Measurements from ENCODE around the gene ENOX1. TPM values are rescaled to one million over a fixed set of nuclear protein-coding genes. Genes with fewer than 3 reads are reported as not detected.

ENOX1 gene
- total and polyA plus RNA-seq, 2 of the 13 experiments (the other 11 are each of a cell fraction or from before 2014, with no cell fraction given), result not detected

DNA sequence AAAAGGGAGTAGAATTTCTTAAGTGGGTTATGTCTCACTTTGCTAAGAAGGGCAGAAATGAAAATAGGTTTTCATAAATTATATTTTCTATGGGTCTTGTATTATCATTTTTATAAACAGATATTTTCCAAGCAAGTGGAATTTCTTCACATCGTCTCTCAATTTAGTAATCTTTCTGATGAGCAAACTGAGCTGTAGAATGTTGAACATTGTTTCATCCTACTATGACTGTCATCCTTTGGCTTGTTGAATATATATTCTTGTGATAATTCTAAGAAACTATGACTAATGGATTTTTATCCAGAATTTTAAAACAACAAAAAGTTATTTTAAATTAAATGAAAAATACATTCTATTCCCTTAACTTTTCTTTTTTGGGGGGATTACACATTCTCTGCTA, 313.8 kb downstream of the ENOX1 start (continued):
- TF ChIP-seq DPF2 (CRISPR knock-in tag; IDR thresholded peaks at IDR 0.05; ENCODE audit: borderline replicate concordance, low read depth), result no peak

- Histone ChIP-seq H2AFZ (ENCODE audit: low read length) (no peak overlapping the region), H3K9ac (ENCODE audit: insufficient read depth, low read depth, low read length) (no peak overlapping the region), H3K79me2 (ENCODE audit: insufficient read depth, low read length) (no peaks in the 10 kb centered on the region), H3K4me1 (ENCODE audit: insufficient read depth, low read length) (no peaks in the 10 kb centered on the region), H3K27me3 (ENCODE audit: control insufficient read depth in 1 of 2, insufficient read depth in 2 of 2, low read length in 2 of 2) (no peaks in the 10 kb centered on the region), H3K4me3 (replicated peaks in 1 of 3; ENCODE audit: insufficient read depth in 1 of 3, low read depth in 2 of 3, low read length in 3 of 3) (no peak overlapping the region), H3K4me2 (ENCODE audit: low read depth, low read length) (no peak overlapping the region), H3K36me3 (replicated peaks in 1 of 2; ENCODE audit: control insufficient read depth in 1 of 2, insufficient read depth in 2 of 2, low read length in 2 of 2) (no peaks in the 10 kb centered on the region), H3K27ac (ENCODE audit: extremely low read length, insufficient read depth, low read length) (no peak overlapping the region), H4K20me1 (ENCODE audit: insufficient read depth, low read length) (no peaks in the 10 kb centered on the region), H3K9me3 (ENCODE audit: low read length) (no peaks in the 10 kb centered on the region)
- in situ Hi-C loops (cut with HindIII; ENCODE audit: extremely low pct_ligation_motif_present, low pct_unique_long_range_greater_than_20kb) (no loop called here), intact Hi-C loops (cut with micrococcal nuclease; ENCODE audit: unreplicated experiment) (no loop called here)
- BruUV-seq (replicated peaks), result no TSS peak
- CTCF ChIA-PET (ENCODE audit: low intra/inter-chr PET ratio, low total read pairs), result no interaction called here
- POLR2A ChIA-PET, result no interaction called here
- WGBS (ENCODE audit: low lambda C conversion rate), result 2% methylated on average over 5 of the region's 5 CpGs
- no peak for TF ChIP-seq ELF3 (CRISPR knock-in tag; IDR thresholded peaks at IDR 0.05)
- no peak for TF ChIP-seq JARID2 (CRISPR knock-in tag; IDR thresholded peaks at IDR 0.05; ENCODE audit: insufficient replicate concordance)
- FAIRE-seq (no peak), DNase-seq (ENCODE audit: low spot score) (no peak), ATAC-seq (no peak)
Measured at GRCh38 chr13:43472339-43472738, 314.4 kb downstream of the ENOX1 start.

DNA sequence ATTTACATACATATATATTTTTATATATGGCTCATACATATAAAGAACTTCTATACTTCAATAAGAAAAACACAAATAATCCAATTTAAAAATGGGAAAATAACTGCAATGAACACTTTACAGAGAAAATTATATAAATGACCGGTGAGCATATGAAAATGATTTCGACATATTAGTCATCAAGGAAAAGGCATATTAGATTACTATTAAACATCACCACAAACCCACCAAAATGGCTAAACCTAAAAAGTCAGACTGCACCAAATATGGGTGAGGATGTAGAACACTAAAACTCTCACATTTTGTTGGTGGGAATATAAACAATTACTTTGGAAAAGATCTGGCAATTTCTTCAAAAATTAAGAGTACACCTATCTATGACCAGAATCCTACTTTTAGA, 316.2 kb downstream of the ENOX1 start:
- no peak overlapping the region for H2AFZ ChIP-seq (ENCODE audit: low read length)
- WGBS (ENCODE audit: low lambda C conversion rate), result 24% methylated on average over 2 of the region's 2 CpGs
- H3K27ac ChIP-seq (ENCODE audit: extremely low read length, insufficient read depth, low read length), result no peak overlapping the region
- H3K79me2 ChIP-seq (ENCODE audit: insufficient read depth, low read length), result no peaks in the 10 kb centered on the region
- ATAC-seq (no peak), DNase-seq (ENCODE audit: low spot score) (no peak), FAIRE-seq (no peak)
- CTCF ChIA-PET (ENCODE audit: low intra/inter-chr PET ratio, low total read pairs), result no interaction called here
- no peak overlapping the region for H3K9ac ChIP-seq (ENCODE audit: insufficient read depth, low read depth, low read length)
- H4K20me1 ChIP-seq (ENCODE audit: insufficient read depth, low read length), result no peaks in the 10 kb centered on the region
- no peaks in the 10 kb centered on the region for H3K36me3 ChIP-seq (replicated peaks in 1 of 2; ENCODE audit: control insufficient read depth in 1 of 2, insufficient read depth in 2 of 2, low read length in 2 of 2)
- H3K4me1 ChIP-seq (ENCODE audit: insufficient read depth, low read length), result no peaks in the 10 kb centered on the region
- intact Hi-C loops (cut with micrococcal nuclease; ENCODE audit: unreplicated experiment), result no loop called here
- BruUV-seq (replicated peaks), result no TSS peak
- H3K9me3 ChIP-seq (ENCODE audit: low read length), result no peaks in the 10 kb centered on the region
- POLR2A ChIA-PET, result no interaction called here
- in situ Hi-C loops (cut with HindIII; ENCODE audit: extremely low pct_ligation_motif_present, low pct_unique_long_range_greater_than_20kb), result no loop called here
- H3K27me3 ChIP-seq (ENCODE audit: control insufficient read depth in 1 of 2, insufficient read depth in 2 of 2, low read length in 2 of 2), result no peaks in the 10 kb centered on the region
- no peak overlapping the region for H3K4me3 ChIP-seq (replicated peaks in 1 of 3; ENCODE audit: insufficient read depth in 1 of 3, low read depth in 2 of 3, low read length in 3 of 3)
- no peak overlapping the region for H3K4me2 ChIP-seq (ENCODE audit: low read depth, low read length)
- TF ChIP-seq YEATS2 (CRISPR knock-in tag; IDR thresholded peaks at IDR 0.05; ENCODE audit: borderline replicate concordance), result no peak

All from HepG2 (cell line).